Adrenal gland (tissue), 5 donors: Measurements from ENCODE around the gene NPBWR2.

Experiments used
- CTCF ChIP-seq, 6 experiments: fragments of 450-650 bp in 4 of 6; fragments of 200-600 bp in 2 of 6; sonication (generic) in 1 of 6; IDR thresholded peaks; 1 replicate in 5 of 6; 2 replicates in 1 of 6; pipeline versions ENCODE4 v1.5.1 to v1.8.0; 2016 to 2021; ENCODE audit warnings: antibody characterized with exemption in 6 of 6, mild to moderate bottlenecking in 2 of 6, moderate library complexity in 1 of 6
- POLR2A ChIP-seq, 2 donors: fragments of 450-650 bp; IDR thresholded peaks; one replicate each; pipeline ENCODE4 v1.6.1; 2017; ENCODE audit warnings: antibody characterized with exemption in 2 of 2, mild to moderate bottlenecking in 2 of 2, moderate library complexity in 1 of 2
- donor health status: DM: no; HTN: no; CAD: no.

GRCh38 chr20:64111841-64112641 is 4.7 kb upstream of the NPBWR2 start:
- TF ChIP-seq CTCF (IDR thresholded peaks at IDR 0.05) (no peak), POLR2A (IDR thresholded peaks at IDR 0.05) (no peak)
